ENCODE data around the gene CAPZA3.
"Not testable (repeated sequence)": the region's sequence is repeated elsewhere in the genome, so short reads cannot be mapped to it uniquely, and the experiment has no call there.

The CAPZA3 gene

GRCh38 chr12:18754124-18754707 is 16.3 kb downstream of the CAPZA3 start:
- no peak for DNase-seq

DNA sequence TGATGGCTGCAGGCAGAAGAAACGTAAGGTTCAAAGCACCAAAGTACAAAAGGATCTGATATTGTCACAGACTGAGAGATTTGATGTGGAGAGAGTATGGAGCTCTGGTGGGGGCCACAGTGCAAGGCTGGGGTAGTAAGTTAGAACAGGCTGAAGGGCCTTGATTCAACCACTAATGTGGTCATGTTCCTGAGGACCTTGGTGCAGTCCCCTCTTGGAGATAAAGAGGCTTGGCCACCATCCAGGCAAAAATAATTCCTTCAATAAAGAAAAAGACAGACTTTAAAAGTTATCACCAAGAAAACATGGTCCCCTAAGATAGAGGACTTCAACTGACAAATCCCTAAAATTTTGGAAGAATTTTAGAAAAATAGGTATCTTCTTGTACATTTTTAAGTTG is 17.4 kb downstream of the CAPZA3 start:
- no peak for DNase-seq

- DNase-seq: not testable (repeated sequence)
Measured at GRCh38 chr12:18766479-18766878, 28.6 kb downstream of the CAPZA3 start.

DNA sequence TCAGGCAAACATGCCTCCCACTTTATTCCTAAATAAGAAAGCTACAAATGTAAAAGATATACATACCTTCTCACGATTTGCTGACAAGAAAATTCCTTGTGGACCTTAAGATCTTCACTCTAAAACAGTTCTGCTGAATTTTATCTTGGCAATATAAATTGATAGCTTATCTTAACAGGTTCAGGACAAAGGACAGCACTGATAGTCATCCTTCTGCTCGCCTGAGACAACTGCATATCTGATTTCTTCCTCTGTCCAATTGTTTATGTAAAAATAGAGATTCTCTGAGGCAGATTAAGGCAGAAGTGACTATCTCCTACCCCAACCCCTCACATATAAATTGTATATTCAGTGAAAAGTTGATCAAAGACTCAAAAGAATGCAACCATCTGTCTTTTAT is 44.9 kb downstream of the CAPZA3 start:
- DNase-seq: no peak

GRCh38 chr12:18785465-18785864 is 47.5 kb downstream of the CAPZA3 start:
- DNase-seq: not testable (repeated sequence)

Data from activated CD4-positive, alpha-beta T cell treated with anti-CD3 and anti-CD28 coated beads, Interleukin-2, Interleukin-6, amounts not matched to agents 100 ng/mL and 50 ng/mL, durations not matched to agents 16 hours and 8 hours (primary cell).